ENCODE measurements around the gene TMPRSS4.

- no peak for TF ChIP-seq SIN3A (IDR thresholded peaks at IDR 0.05; ENCODE audit: borderline replicate concordance, insufficient read depth, low read depth, low read length)
- no peak for TF ChIP-seq POLR2AphosphoS5 (IDR thresholded peaks at IDR 0.05; ENCODE audit: low read depth, low read length)
- TF ChIP-seq, protein P1, sequence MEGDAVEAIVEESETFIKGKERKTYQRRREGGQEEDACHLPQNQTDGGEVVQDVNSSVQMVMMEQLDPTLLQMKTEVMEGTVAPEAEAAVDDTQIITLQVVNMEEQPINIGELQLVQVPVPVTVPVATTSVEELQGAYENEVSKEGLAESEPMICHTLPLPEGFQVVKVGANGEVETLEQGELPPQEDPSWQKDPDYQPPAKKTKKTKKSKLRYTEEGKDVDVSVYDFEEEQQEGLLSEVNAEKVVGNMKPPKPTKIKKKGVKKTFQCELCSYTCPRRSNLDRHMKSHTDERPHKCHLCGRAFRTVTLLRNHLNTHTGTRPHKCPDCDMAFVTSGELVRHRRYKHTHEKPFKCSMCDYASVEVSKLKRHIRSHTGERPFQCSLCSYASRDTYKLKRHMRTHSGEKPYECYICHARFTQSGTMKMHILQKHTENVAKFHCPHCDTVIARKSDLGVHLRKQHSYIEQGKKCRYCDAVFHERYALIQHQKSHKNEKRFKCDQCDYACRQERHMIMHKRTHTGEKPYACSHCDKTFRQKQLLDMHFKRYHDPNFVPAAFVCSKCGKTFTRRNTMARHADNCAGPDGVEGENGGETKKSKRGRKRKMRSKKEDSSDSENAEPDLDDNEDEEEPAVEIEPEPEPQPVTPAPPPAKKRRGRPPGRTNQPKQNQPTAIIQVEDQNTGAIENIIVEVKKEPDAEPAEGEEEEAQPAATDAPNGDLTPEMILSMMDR (IDR thresholded peaks at IDR 0.05), result no peak
These were observed 66.8 kb downstream of the TMPRSS4 start for GRCh38 chr11:118143661-118144185.

Measured in Panc1 (cell line).